Left kidney (tissue), 2 donors: ENCODE measurements around the gene RICTOR. TPM values are rescaled to one million over a fixed set of nuclear protein-coding genes. Genes with fewer than 3 reads are reported as not detected.
A peak's percentile ranks its signal among the peaks of the same experiment; 100 is the strongest.

Source experiments
- DNase-seq: peaks from one replicate; pipeline ENCODE4 v3.0.0-alpha.2; 2013
- polyA plus RNA-seq: library from polyadenylated mRNA; unstranded; fragments of 120-200 nt; gene quantifications from one replicate; pipeline ENCODE4 v1.2.1, GENCODE V29; 2013; ENCODE audit not compliant: insufficient read length

RICTOR gene
- polyA plus RNA-seq, 1 donor, result 33.0 TPM

DNA sequence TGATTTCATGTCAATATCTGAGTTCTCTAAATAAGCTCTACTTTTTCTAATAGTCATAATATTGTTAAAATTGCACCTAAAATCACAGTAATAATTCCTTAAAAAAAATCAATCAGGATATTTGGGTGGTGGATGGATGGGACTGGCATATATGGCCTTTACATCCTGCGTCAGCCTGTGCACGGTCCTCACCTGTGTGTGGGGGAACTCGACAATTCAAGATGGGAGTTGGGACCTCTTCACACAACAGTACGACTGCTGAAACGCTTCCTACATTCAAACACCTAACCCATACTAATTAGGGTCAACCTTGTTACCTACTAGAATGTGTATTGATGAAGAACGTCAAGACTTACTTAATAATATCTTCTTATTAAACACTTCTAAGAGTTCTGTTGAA, 137.9 kb downstream of the RICTOR start:
- no peak for DNase-seq

DNA sequence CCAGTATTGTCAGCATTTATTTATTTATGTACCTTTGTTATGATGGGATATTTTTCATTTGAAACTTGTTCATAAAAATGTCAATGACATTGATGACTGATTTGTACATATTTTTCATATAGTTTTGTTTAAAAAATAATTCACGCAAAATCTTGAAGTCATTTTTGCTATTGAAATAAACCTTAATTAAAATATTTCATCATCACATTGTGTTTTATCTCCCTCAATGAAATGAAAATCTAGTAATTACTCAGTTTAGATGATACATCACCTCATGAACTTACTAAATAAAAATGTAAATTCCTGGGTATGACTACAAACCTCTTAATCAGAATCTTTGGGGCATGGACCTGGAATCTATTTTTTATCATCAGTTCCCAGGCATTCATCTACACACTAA, 138.8 kb downstream of the RICTOR start:
- DNase-seq, result no peak

DNA sequence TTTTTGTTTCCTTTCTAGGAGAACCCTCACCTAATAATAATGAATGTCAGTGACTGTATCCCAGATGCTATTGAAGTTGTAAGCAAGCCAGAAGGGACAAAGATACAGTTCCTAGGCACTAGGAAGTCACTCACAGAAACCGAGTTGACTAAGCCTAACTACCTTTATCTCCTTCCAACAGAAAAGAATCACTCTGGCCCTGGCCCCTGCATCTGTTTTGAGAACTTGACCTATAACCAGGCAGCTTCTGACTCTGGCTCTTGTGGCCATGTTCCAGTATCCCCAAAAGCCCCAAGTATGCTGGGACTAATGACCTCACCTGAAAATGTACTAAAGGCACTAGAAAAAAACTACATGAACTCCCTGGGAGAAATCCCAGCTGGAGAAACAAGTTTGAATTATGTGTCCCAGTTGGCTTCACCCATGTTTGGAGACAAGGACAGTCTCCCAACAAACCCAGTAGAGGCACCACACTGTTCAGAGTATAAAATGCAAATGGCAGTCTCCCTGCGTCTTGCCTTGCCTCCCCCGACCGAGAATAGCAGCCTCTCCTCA, 141.3 kb downstream of the RICTOR start:
- no peak for DNase-seq

DNA sequence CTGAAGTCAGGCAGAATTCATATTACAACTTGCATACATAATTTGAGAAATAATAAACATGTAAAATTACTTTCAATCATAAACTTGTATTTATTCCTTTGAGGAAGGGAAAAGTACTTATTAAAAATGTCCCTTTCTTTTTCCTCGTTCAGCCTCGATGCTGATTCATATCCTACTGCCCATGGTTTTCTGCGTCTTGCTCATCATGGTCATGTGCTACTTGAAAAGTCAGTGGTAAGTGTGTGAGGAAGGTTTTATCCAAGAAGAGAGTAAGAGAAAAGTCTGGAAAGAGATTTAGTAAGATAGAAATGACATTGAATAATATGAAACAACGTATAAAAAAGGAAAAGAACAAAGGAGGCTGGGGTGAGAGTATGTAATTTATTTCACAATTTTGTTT, 142.5 kb downstream of the RICTOR start:
- no peak for DNase-seq

DNA sequence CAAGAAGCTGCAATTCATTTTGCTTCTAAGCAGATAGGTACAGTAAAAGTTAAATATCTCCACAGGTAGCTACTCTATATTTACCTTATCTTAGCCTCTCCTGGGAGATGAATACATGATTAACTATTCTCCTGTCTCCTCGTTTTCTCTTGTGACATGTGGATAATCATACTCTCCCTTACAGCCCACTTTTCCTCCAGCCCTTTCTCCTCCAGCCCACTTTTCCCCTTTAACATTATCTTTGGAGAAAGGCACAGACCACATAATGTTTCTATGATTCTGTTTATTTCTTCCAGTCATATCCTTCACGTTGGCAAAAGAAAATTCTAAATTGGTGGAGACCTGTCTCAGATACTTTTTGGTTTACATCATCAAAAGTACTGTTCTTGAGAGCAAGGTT, 144.4 kb downstream of the RICTOR start:
- DNase-seq, result no peak

DNA sequence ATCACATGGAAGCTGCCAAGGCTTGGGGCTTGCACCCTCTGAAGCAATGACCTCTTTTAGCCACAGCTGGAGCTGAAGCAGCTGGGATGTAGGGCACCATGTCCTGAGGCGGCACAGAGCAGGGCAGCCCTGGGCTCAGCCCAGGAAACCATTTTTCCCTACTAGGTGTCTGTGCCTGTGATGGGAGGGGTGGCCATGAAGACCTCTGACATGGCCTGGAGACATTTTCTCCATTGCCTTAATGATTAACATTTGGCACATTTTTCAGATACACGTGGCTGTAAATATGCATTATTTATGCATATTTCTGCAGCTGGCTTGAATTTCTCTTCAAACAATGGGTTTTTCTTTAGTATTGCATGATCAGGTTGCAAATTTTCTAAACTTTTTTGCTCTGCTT, 146.7 kb downstream of the RICTOR start:
- DNase-seq, result no peak

DNA sequence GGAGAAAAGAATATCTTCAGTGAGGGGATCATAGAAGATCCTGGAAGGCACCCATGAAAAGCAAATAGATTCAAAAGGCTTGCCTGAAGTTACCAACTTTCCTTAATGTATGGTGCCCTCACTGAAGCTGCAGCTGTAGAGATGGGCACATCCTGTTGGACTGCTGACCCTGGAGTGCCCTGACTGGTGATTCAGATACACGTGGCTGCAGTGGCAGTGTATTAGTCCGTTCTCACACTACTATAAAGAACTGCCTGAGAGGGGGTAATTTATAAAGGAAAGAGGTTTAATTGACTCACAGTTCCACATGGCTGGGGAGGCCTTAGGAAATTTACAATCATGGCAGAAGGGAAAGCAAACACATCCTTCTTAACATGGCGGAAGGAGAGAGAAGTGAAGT, 148.1 kb downstream of the RICTOR start:
- no peak for DNase-seq

DNA sequence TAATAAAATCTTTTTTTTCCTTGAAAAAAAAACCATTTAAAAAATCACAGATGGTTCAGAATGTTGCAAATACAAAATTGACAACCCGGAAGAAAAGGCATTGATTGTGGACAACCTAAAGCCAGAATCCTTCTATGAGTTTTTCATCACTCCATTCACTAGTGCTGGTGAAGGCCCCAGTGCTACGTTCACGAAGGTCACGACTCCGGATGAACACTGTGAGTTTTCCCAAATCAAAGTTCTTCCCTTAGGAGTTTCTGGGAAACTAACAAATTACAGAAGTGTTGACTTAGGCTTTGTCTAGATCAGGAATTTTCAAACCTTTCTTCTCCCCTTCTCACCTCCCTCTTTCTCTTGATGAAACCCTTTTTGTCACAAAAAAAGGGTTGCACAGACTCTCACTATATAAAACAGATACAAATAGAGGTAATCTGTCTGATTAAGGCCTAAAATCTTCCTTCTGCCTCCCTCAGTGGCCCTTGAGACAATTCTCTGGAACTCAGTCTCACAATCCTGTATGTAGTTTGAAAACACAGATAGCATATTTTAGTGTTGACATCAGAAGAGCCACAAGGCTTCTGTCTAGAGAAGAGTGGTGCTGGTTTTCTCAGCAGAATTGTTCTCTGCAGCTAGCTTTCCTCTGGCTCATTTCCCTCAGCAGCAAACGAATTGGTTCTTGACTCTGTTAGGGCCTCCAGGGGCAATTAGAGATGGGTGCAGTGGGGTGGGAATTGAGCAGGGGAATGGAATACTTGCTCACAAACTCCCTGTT, 148.9 kb downstream of the RICTOR start:
- no peak for DNase-seq

DNA sequence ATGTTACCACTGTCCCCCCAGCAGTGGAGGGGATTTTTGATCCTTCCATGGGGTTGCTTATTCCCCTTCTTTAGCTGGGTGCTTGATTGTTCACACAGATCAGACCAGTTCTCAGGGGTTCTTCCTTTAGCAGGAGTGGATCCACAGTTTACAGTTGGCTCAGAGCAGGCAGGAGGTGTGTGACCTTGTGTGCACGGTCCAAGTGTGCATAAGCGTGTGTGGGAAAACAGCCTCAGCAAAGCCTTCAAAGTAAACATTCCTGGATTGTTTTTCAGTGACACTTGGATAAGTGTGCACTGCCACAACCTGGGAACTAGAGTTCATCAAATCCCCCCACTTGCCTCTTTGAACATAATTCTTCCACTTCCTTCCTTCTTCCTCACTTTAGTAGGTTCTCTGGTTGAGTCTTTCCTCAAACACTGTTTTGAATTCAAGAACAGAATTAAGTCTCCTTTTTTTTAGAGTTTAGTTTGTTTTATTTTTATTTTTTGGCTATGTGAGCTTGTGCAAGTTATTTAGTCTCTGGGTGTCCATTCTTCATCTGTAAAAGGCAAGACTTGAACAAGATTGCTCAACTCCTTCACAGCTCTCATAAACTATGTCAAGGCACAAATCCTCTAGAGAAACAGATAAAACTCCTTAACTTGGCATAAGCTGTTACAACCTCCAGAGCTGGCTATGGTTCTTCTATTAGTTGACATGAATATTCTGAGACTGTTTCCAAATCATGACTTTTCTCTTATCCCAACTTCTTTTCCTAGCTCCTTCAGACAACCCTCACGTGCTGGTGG, 150.3 kb downstream of the RICTOR start:
- no peak for DNase-seq

DNA sequence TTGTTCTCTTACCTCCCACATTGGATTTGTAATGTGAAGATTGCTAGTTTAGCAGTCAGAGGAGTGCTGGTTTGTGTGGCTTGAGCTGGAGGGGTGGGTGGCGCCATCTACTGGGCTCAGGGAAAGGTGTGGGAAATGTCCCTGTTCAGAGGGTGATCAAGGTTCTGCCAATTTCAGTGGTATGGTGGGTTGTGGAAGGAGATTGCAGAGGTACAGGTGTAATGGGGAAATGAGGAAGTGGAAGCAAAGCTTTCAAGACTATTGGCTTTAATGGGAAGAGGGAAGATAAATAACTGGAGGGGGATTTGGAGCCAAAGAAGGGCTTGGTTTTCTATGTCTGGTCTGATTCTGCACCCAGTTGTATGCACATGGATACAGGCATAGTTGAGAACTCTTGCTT, 152.0 kb downstream of the RICTOR start:
- DNase-seq, result peak; percentile 39

DNA sequence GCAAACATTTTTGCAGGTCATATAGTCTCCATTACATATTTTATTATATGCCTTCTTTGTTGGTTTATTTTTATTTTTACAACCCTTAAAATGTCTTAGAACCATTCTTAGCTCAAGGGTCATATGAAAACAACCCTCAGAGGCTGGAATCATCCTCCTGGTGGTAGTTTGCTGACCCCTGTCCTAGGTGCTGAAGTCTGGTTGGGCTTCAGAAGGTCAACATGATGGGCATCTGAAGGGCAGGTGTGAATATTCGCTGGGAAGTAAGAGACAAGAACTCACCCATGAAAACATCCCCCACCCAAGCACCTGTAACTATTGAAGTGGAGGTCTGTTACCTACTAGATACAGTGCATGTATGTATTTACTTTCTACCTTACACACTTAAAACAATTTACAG, 153.0 kb downstream of the RICTOR start:
- DNase-seq, result peak; percentile 14

DNA sequence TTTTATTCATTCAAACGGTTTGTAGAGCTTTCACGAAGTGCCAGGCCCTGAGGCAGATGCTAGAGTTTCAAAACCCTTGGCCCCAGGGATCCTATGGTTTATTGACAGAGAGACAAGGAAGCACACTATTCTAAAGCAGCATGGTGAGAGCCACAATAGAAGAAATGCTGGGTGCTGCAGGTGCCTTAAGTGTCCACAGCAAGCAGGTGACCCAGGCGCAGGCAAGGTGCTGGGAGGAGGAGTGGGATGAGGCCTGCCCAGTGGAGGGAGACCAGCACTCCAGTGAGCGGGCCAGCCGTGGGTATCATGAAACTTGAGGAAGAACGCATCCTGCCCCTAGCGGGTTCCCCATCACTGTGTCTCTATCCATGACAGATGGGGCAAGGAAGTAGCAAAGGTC, 157.4 kb downstream of the RICTOR start:
- DNase-seq, result no peak

DNA sequence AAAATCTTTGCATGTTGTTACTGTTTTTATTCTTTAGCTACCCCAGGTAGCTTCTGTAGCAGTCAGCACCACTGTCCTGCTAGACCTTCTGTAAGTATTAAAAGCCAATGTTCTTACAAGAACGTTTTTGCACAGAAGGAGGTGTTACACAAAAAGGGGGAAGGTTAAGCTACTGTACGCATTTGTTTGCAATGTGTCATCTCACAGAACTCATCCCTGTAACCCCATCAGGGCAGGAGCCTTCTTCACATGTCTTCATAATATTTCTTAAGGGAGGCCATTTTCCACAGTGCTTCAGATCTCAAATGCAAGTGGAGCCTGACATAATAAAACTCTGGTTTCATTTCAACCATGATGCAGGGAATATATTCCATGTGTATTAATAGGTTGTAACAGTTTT, 160.5 kb downstream of the RICTOR start:
- no peak for DNase-seq

DNA sequence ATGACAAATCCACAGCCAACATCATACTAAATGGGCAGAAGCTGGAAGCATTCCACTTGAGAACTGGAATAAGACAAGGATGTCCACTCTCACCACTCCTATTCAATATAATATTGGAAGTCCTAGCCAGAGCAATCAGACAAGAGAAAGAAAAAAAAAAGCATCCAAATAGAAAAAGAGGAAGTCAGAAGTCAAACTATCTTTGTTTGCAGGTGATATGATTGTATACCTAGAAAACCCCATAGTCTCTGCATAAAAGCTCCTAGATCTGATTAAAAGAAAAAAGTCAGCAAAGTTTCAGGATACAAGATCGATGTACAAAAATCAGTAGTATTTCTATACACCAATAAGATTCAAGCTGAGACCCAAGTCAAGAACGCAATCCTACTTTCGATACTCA, 162.3 kb downstream of the RICTOR start:
- no peak for DNase-seq

DNA sequence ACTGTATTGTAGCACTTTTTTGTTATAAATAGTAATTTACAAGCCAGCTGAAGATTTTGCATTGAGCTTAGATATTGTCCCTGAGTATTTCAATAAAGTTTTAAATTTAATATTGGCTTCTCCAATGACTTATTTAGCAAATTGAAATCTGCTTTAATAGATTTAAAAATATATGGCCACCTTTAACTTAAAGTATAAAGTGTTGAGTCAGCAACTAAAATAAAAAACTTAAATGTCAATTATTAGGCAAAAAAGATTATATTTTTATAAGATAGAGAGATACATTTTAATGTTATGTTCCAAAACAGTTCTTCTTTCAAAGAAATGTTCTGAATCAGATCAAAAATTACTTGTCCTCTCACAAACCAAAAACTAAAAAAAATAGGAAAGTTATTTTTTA, 167.7 kb downstream of the RICTOR start:
- no peak for DNase-seq

DNA sequence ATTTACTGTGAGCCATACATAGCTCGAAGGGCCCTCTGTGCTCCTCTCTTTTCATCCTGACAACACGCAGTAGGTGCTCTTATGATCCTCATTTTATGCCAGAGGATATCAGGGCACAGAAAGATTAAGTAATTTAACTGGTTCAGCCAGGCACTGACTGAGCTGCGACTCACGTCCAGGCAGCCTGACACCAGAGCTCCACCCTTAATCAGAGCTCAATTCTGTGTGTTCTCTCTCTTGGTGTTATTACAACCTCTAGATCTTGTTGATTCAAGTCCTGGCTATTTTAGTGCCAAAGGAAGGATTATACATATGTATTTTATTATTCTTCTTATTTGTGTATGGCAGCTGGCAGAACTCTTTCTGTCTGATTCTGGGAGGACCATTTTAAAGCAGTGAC, 168.7 kb downstream of the RICTOR start:
- no peak for DNase-seq

DNA sequence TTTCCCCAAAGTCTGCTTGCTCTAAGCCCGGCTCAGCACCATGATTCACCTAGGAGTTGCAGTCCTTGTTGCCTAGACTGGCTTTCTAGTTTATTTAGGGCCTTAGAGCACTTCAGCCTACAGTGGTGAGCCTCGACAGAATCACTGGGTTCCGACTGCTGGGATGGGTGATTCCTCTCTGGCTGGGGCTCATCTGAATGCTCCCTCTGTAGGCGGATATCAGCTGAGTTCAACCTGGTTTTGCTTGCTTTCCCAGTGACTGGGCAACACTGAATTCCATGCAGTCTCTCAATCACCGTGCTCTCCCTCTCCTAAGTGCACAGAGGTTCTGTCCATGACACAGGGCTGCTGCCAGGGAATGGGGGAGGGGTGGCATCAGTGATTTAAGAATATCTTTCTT, 174.3 kb downstream of the RICTOR start:
- DNase-seq, result no peak

DNA sequence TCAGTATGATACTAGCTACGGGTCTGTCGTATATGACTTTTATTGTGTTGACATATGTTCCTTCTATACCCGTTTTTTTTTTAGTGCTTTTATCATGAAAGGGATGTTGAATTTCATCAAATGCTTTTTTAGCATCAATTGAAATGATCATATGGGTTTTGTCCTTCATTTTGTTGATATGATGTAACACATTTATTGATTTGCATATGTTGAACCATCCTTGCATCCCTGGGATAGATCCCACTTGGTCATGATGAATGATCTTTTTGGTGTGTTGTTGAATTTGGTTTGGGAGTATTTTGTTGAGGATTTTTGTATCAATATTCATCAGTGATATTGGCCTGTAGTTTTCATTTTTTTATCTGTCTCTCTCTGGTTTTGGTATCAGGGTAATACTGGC, 177.4 kb downstream of the RICTOR start:
- no peak for DNase-seq

DNA sequence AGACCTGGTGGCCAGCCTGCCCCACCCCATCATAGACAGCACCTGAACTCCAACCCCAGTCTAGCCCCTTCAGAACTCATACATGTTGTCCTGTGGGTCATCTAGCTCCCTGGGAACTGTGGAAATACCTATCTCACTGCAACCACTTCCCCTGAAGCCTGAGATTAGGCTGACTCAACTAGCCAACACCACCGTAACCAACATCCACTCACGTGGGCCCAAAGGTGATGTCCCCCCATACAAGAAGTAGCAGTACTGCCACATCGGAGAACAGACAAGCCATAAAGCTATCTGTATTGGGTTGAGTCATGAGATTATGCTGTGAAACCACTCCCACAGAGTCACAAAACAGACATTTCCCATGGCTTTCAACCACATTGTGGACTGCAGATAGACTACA, 181.8 kb downstream of the RICTOR start:
- no peak for DNase-seq

DNA sequence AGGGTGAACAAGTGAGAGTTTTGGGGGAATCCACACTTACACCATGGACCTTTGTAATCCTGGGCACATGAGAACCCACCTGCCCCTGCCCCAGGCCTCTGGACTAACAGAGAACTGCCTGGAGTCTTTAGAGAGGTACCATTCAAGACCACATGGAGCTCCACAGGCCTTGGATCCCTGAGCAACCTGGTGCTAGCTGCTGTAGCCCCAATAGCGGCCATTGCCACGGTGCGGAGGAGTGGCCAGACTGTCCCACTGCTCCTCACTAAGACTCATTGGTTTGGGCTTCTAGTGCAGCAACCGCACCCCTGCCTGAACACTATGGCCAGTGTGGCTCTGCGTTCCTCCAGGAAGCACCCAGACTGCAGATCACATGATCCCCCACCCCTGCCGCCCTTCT, 182.6 kb downstream of the RICTOR start:
- DNase-seq, result no peak

DNA sequence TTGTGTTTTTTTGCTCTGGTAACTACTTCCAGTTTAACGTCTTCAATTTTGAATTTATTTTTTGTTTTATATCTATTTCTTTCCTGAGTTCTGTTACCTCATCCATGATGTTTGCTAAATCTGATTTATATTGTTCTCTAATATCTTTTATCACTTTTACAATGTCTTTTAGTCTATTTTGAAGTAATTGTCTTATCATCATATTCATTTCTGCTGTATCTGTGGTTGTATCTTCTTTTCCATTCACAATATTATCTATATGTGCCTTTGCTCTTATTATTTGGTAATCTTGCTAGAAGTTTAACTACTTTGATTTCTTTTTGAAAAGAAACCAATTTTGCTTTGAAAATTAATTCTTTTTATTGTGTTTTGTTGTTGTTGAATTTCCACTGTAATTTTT, 184.8 kb downstream of the RICTOR start:
- DNase-seq, result no peak

DNA sequence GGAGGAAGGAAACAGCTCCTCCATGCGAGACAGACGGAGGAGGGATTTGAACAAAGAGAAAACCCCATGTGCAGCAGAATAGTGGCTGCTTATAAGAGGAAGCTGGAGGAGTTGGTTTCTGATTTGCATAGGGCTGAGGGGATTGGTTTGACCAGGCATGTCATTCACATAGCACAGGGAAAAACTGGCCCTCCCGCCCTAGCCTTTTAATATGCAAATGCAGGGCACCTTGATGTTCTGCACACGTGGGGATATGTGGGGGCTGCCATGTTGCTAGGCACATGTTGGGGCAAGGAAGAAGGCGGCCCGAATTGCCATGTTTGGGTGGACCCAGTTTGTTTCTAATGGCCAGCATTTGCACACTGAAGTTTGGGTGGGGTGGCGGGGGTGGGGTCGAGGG, 186.2 kb downstream of the RICTOR start:
- no peak for DNase-seq
